NCI-H1092 (cell line): ENCODE results near the gene STARD10.
A peak's percentile ranks its signal among the peaks of the same experiment; 100 is the strongest.
"Not testable (repeated sequence)": the region's sequence is repeated elsewhere in the genome, so short reads cannot be mapped to it uniquely, and the experiment has no call there.

Experiments
- DNase-seq: peaks from one replicate; lab custom pipeline; 2025; lab: John Stamatoyannopoulos, UW

The STARD10 gene

GRCh38 chr11:72807792-72808191 lies 13.9 kb upstream of the STARD10 start:
- no peak for DNase-seq

DNA sequence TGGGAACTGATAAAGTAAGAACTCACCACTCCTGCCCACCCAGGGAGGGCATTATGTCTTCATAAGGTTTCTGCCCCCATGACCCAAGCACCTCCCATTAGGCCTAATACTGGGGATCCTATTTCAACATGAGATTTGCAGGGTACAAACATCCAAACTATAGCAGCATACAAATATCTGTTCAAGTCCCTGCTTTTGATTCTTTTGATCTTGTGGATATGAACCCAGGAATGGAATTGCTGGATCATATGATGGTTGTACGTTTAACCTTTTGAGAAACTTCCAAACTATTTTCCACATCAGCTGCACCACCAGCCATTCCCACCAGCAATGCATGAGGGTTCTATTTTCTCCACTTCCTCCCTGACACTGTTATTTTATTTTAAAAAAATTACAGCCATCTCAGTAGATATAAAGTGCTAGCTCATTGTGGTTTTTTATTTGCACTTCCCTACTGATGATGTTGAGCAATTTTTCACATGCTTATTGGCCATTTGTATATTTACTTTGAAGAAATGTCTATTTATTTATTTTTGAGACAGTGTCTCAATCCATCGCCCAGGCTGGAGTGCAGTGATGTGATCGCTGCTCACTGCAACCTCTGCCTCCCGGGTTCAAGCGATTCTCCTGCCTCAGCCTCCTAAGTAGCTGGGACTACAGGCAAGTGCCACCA lies 13.3 kb upstream of the STARD10 start:
- DNase-seq, result no peak

DNA sequence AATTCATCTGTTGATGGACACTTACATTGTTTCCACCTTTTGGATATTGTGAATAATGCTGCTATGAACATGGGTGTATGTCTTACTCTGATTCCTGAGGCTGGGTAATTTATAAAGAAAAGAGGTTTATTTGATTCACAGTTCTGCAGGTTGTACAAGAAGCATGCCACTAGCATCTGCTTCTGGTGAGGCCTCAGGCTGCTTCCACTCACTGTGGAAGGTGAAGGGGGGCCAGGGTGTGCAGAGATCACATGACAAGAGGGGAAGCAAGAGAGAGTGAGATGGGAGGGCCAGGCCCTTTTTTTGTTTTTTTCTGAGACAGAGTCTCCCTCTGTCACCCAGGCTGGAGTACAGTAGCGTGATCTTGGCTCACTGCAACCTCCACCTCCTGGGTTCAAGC lies 12.5 kb upstream of the STARD10 start:
- DNase-seq, result not testable (repeated sequence)

GRCh38 chr11:72805216-72805615 lies 11.4 kb upstream of the STARD10 start:
- DNase-seq, result no peak

DNA sequence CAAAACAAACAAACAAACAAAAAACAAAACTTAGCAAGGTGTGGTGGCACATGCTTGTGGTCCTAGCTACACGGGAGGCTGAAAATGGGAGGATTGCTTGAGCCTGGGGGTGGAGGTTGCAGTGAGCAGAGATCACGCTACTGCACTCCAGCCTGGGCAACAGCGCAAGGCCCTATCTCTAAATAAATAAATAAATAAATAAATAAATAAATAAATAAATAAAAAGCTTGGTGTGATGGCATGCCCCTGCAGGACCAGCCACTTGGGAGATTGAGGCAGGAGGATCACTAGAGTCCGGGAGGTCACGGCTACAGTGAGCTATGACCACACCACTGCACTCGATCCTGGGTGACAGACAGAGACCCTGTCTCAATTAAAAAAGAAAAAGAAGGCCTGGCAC lies 9.0 kb upstream of the STARD10 start:
- no peak for DNase-seq

DNA sequence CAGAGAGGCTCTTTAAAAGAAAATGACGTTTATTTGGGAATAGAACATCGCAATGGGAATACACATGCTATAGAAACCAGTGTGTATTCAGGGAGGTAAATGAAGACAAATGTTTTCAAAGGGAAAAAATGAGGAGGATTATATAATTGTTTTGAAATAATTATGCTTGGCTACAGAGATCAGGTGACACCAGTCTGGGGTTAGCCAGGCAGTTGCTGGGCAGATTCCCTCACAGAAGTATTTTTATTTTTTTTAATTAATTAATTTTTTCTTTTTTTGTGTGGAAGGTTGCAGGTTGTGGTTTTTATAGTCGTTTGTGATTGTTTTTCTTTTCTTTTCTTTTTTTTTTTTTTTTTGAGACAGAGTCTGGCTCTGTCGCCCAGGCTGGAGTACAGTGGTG lies 5.6 kb upstream of the STARD10 start:
- DNase-seq, result no peak

GRCh38 chr11:72798361-72798760 lies 4.5 kb upstream of the STARD10 start:
- no peak for DNase-seq

- no peak for DNase-seq
Observed at GRCh38 chr11:72793076-72793424, 797 bp downstream of the STARD10 start.

GRCh38 chr11:72792437-72793021 lies 1.3 kb downstream of the STARD10 start:
- DNase-seq, result no peak

DNA sequence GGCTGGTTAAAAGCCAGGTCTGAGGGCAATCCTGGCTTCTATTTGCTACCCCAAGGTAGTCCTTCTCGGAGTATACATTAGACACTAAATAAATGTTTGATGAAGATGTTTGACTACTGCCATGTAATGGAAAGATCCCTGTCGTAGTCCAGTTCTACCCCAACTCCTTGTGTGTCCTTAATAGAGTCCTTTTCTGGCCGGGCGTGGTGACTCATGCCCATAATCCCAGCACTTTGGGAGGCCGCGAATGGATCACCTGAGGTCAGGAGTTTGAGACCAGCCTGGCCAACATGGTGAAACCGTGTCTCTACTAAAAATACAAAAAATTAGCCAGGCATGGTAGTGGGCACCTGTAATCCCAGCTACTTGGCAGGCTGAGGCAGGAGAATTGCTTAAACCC lies 2.6 kb downstream of the STARD10 start:
- not testable (repeated sequence) for DNase-seq

- DNase-seq, result no peak
Observed at GRCh38 chr11:72789493-72790131, 4.2 kb downstream of the STARD10 start.

- no peak for DNase-seq
Observed at GRCh38 chr11:72788241-72788640, 5.6 kb downstream of the STARD10 start.

- DNase-seq, result peak; percentile 68
Observed at GRCh38 chr11:72787216-72788104, 6.4 kb downstream of the STARD10 start.

GRCh38 chr11:72786305-72787215 lies 7.3 kb downstream of the STARD10 start:
- DNase-seq, result peak; percentile 48

- DNase-seq, result no peak
Observed at GRCh38 chr11:72784662-72785061, 9.2 kb downstream of the STARD10 start.

- no peak for DNase-seq
Observed at GRCh38 chr11:72783144-72783905, 10.5 kb downstream of the STARD10 start.

GRCh38 chr11:72782081-72782920 lies 11.5 kb downstream of the STARD10 start:
- peak; percentile 11 for DNase-seq

GRCh38 chr11:72781313-72782080 lies 12.3 kb downstream of the STARD10 start:
- DNase-seq, result peak; percentile 12

- no peak for DNase-seq
Observed at GRCh38 chr11:72781063-72781312, 12.9 kb downstream of the STARD10 start.
